MCF 10A (cell line): Measurements from ENCODE around the gene TAF10. TPM values are rescaled to one million over a fixed set of nuclear protein-coding genes. Genes with fewer than 3 reads are reported as not detected.
A peak's percentile ranks its signal among the peaks of the same experiment; 100 is the strongest.

Source experiments
- Bru-seq: library from RNA; stranded (reverse); fragments of 400-500 nt; gene quantifications from one replicate; lab custom pipeline; 2021; lab: Mats Ljungman, UMichigan
- BruChase-seq, 2 experiments: library from RNA; stranded (reverse); fragments of 400-500 nt; gene quantifications; one replicate each; lab custom pipeline; 2021; lab: Mats Ljungman, UMichigan
- BruUV-seq: library from RNA; stranded (reverse); fragments of 400-500 nt; replicated peaks from 2 replicates; lab custom pipeline; 2021; lab: Mats Ljungman, UMichigan
- CTCF ChIA-PET: fragments of 300-600 bp; sonication (Branson Sonifier 250); formaldehyde crosslinking; extraction: SDS; loops from one replicate; lab custom pipeline; 2021; ENCODE audit warnings: antibody characterized with exemption, inconsistent platforms; lab: Yijun Ruan, JAX
- POLR2A ChIA-PET: fragments of 300-600, 350-650 bp; sonication (Branson Sonifier 250); formaldehyde crosslinking; extraction: SDS; loops from one replicate; lab custom pipeline; 2020; ENCODE audit warnings: antibody characterized with exemption, inconsistent platforms; lab: Yijun Ruan, JAX
- DNase-seq: peaks from one replicate; pipeline ENCODE4 v3.0.0-alpha.2; 2018; ENCODE audit not compliant: unreplicated experiment
- H3K27ac Mint-ChIP-seq: one replicate; pipeline ENCODE4 v1.8.0; 2022; ENCODE audit warnings: mild to moderate bottlenecking, low read depth, mixed read lengths; ENCODE audit not compliant: unreplicated experiment
- H3K27me3 Mint-ChIP-seq: one replicate; pipeline ENCODE4 v1.8.0; 2022; ENCODE audit warnings: mixed read lengths; ENCODE audit not compliant: insufficient read depth, unreplicated experiment
- H3K36me3 Mint-ChIP-seq: one replicate; pipeline ENCODE4 v1.8.0; 2022; ENCODE audit warnings: mild to moderate bottlenecking, moderate library complexity, mixed read lengths; ENCODE audit not compliant: insufficient read depth, unreplicated experiment
- H3K4me1 Mint-ChIP-seq: one replicate; pipeline ENCODE4 v1.8.0; 2022; ENCODE audit warnings: mixed read lengths; ENCODE audit not compliant: insufficient read depth, unreplicated experiment
- H3K4me3 Mint-ChIP-seq: one replicate; pipeline ENCODE4 v1.8.0; 2022; ENCODE audit warnings: mild to moderate bottlenecking, moderate library complexity, mixed read lengths; ENCODE audit not compliant: unreplicated experiment
- H3K9me3 Mint-ChIP-seq: one replicate; pipeline ENCODE4 v1.8.0; 2022; ENCODE audit warnings: mixed read lengths; ENCODE audit not compliant: unreplicated experiment
- CTCF ChIP-seq: fragments of 200-600 bp; IDR thresholded peaks from one replicate; pipeline ENCODE4 v1.8.0; 2022; ENCODE audit warnings: antibody characterized with exemption, mild to moderate bottlenecking; ENCODE audit not compliant: unreplicated experiment
- intact Hi-C: fragments of 100-400 bp; cut with micrococcal nuclease; formaldehyde crosslinking; loops from 2 replicates; pipeline ENCODE4 v1.14.1; 2022
- long read RNA-seq: library from polyadenylated mRNA; stranded (forward); transcript quantifications from one replicate; pipeline ENCODE4 v2.0.0, GENCODE V29; 2022
- total RNA-seq: library from RNA; stranded (reverse); gene quantifications from 2 replicates; pipeline ENCODE4 v1.2.3, GENCODE V29; 2022

The TAF10 gene
- total RNA-seq (157 and 167 TPM in 2 replicates), Bru-seq, nascent RNA (percentile 72 among the genes with signal in this experiment), BruChase-seq, experiment 1, labeled RNA remaining after a 6-hour chase (percentile 70 among the genes with signal in this experiment), BruChase-seq, experiment 2, labeled RNA remaining after a 2-hour chase (percentile 55 among the genes with signal in this experiment)
- long read RNA-seq, full-length matches to known transcripts = 113 of 132 reads
- long read RNA-seq, partial matches to known transcripts = 12 of 132 reads
- long read RNA-seq, other reads (novel, unspliced or antisense) = 7 of 132 reads

DNA sequence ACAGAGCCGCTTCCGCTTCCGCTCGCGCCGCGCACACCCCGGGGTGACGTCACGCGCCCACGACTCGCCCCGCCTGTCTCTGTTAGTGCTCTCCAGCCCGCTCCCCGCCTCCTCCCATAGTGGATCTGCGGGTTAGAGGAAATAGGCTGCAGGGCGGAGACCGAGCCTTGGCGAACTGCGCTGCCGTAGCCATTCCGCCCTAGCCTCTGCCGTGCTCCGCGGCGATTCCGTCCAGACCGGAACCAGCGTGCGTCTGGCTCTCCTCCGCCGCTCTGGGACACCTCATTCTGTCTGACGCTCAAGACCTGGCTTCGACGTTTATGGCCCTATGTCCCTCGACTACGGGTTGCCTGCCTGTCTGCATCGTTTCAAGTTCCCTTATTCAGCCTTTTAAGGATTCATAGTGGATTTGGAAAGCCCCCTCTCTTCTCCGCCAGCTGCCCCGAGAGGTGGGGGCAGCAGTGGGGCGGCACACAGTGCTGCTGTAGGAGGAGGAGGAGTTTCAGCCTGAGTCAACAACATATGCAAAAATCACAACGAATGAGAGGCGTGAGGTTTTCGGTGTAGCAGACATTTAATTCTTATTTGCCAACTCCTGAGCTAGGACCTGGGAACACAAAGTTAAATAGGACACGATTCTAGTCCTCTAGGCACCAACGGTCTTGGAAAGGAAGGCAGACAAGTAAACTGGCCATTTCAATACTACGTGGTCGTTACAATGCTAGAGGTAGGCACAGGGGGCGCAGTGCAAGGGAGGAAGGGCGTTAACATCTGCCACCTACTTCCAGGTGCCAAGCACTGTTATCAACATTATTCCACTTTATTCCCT, at the start of gene TAF10:
TSS of gene TAF10 (minus strand) at position 4 of the 829 bp plus-strand sequence. CDS start 27 bp downstream, outside the sequence.
- no peaks in the 10 kb centered on the region for H3K27me3 Mint-ChIP-seq
- H3K9me3 Mint-ChIP-seq = no peaks in the 10 kb centered on the region
- TF ChIP-seq CTCF = peak; percentile 18
- intact Hi-C loops = loop anchor here (1.0 kb wide), 1 partner anchor 71 kb away; the partner anchor contains the start of gene MRPL17
- peak; percentile 96 for DNase-seq
- H3K4me1 Mint-ChIP-seq = peaks cover 9% of the 10 kb centered on the region
- peaks cover 42% of the 10 kb centered on the region for H3K36me3 Mint-ChIP-seq
- no peak within 1 kb of the TSS for H3K4me3 Mint-ChIP-seq
- ChIA-PET POLR2A (interaction anchor here (0.6 to 3.6 kb wide), 20 partner anchors 9 to 408 kb away, joined by 3 to 55 read pairs (median 4); partner anchors contain the start of genes ARFIP2, CAVIN3, ILK and MRPL17), CTCF (interaction anchor here (0.6 to 2.7 kb wide), 13 partner anchors 9 to 1999 kb away, joined by 3 to 16 read pairs (median 5); partner anchors contain the start of genes ILK, MRPL17 and RRP8)
- H3K27ac Mint-ChIP-seq = no peak within 1 kb of the TSS
- BruUV-seq = TSS peak; percentile 70

- no peaks in the 10 kb centered on the region for H3K36me3 Mint-ChIP-seq
- H3K4me1 Mint-ChIP-seq = no peaks in the 10 kb centered on the region
- no peaks in the 10 kb centered on the region for H3K9me3 Mint-ChIP-seq
- H3K4me3 Mint-ChIP-seq = no peak overlapping the region
- intact Hi-C loops = no loop called here
- H3K27me3 Mint-ChIP-seq = peaks cover 16% of the 10 kb centered on the region
- no TSS peak for BruUV-seq
- TF ChIP-seq CTCF = no peak
- H3K27ac Mint-ChIP-seq = no peak overlapping the region
- DNase-seq = no peak
- ChIA-PET CTCF (no interaction called here), POLR2A (interaction anchor here (0.6 to 1.0 kb wide), 2 partner anchors 22 to 148 kb away, joined by 3 read pairs; partner anchors contain the start of gene MRPL17)
These were observed 48.7 kb upstream of the TAF10 start for GRCh38 chr11:6660712-6661111.

GRCh38 chr11:6658647-6659046, 46.6 kb upstream of the TAF10 start:
- ChIA-PET POLR2A (no interaction called here), CTCF (interaction anchor here (0.5 to 1.3 kb wide), 5 partner anchors 9 to 1080 kb away, joined by 3 to 4 read pairs (median 3); no protein-coding TSS in a partner anchor)
- TF ChIP-seq CTCF = no peak
- no peak for DNase-seq
- Mint-ChIP-seq H3K27ac (no peak overlapping the region), H3K4me3 (no peak overlapping the region), H3K36me3 (no peaks in the 10 kb centered on the region), H3K4me1 (no peaks in the 10 kb centered on the region), H3K9me3 (no peaks in the 10 kb centered on the region), H3K27me3 (peaks cover 19% of the 10 kb centered on the region)
- intact Hi-C loops = no loop called here
- BruUV-seq = no TSS peak

DNA sequence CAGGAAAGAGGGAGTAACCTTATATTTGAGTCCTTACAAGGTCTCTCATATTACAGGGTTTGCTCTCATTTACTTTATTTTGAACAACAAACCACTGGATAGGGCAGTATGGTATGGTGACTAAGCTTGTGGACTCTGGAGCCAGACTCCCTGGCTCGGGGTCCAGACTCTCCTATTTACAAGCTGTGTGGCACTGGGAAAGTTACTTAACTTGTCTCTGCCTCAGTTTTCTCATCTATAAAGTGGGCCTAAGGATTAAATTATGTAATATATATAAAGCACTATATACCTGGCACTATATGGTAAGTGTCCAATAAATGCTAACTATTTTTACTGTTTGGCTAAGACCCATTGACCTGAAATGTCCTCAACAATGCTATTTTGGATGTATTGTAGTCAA, 45.3 kb upstream of the TAF10 start:
- H3K9me3 Mint-ChIP-seq = no peaks in the 10 kb centered on the region
- no peak overlapping the region for H3K4me3 Mint-ChIP-seq

More for the DNA sequence above, 45.3 kb upstream of the TAF10 start:
- DNase-seq = no peak
- CTCF ChIA-PET = interaction anchor here (0.7 to 1.2 kb wide), 3 partner anchors 10 to 294 kb away, joined by 3 to 4 read pairs (median 3); partner anchors contain the start of gene MRPL17
- Mint-ChIP-seq H3K27ac (no peak overlapping the region), H3K4me1 (no peaks in the 10 kb centered on the region), H3K27me3 (peaks cover 19% of the 10 kb centered on the region), H3K36me3 (no peaks in the 10 kb centered on the region)
- POLR2A ChIA-PET = no interaction called here
- BruUV-seq = no TSS peak
- TF ChIP-seq CTCF = no peak
- intact Hi-C loops = no loop called here
